ENCODE measurements around the gene CAMK1G.

CAMK1G gene

DNA sequence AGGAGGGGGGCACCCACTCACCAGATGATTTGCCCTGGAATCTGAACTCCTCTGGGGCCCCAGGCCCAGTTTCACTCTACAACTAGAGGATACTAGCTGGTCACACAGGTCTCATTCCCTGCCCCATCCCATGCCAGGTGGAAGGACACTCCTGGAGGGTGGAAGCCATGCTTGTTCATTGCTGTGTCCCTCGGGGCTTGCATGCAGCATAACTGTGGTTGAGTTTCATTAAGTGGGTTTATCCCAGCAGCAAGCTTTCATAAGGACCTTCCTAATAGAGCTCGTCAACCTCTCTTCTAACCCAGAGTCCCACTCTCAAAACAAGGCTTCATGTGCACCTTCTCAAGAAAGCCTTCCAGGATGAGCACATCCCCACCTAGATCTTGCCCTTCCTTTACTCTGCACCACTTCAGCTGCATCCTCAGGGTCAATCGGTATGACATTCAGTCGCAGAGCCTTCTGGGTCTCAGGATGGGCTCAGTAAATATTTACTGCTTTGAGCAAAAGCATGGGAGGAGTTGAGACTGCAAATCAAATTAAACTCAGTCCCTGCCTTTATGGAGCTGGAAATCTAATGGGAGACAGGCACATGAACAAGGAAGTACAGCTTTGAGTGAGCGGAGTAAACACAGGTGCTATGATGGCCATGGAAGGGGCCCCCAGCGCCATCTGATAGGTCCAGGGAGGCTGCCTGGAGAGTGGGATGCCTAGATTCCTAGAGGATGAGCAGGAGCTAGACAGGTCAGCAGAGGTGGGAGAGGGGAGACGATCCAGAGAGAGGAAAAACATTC lies 36.4 kb downstream of the CAMK1G start:
- H3K27me3 Mint-ChIP-seq: peaks cover 7% of the 10 kb centered on the region
- H3K36me3 Mint-ChIP-seq (ENCODE audit: insufficient read depth): peaks cover 2% of the 10 kb centered on the region
- H3K4me3 Mint-ChIP-seq: no peak overlapping the region
- no peak overlapping the region for H3K27ac Mint-ChIP-seq (ENCODE audit: low read depth)
- DNase-seq (ENCODE audit: low spot score in 2 of 2): no peak
- ATAC-seq (replicated peaks; ENCODE audit: extremely low read depth, poor library complexity, severe bottlenecking): no peak
- H3K9me3 Mint-ChIP-seq: no peaks in the 10 kb centered on the region
- peaks cover 9% of the 10 kb centered on the region for H3K4me1 Mint-ChIP-seq

GRCh38 chr1:209620487-209620884 lies 37.0 kb downstream of the CAMK1G start:
- Mint-ChIP-seq H3K36me3 (ENCODE audit: insufficient read depth) (peaks cover 2% of the 10 kb centered on the region), H3K4me3 (no peak overlapping the region), H3K27me3 (peaks cover 7% of the 10 kb centered on the region), H3K4me1 (peaks cover 9% of the 10 kb centered on the region), H3K9me3 (no peaks in the 10 kb centered on the region), H3K27ac (ENCODE audit: low read depth) (no peak overlapping the region)
- DNase-seq (ENCODE audit: low spot score in 2 of 2) (no peak), ATAC-seq (replicated peaks; ENCODE audit: extremely low read depth, poor library complexity, severe bottlenecking) (no peak)

DNA sequence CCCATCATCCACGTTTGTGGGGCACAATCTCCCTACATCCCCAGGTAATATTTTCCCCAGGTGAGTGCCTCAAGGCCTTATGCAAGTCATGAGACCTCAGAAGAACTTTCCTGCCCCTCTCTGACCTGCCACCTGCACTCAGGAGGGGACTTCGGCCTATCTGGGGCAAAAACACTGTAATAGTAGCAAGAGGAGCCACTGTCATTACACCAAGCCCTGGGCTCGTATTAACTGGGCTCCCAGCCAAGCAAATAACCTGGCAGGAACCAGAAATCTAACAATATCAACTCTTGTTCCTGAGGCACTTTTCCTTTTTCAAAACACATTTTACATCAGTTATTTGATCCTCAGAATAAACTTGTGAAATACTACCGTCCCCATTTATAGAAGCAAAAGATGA lies 37.8 kb downstream of the CAMK1G start:
- H3K4me1 Mint-ChIP-seq: peaks cover 9% of the 10 kb centered on the region
- H3K9me3 Mint-ChIP-seq: no peaks in the 10 kb centered on the region
- DNase-seq (ENCODE audit: low spot score in 2 of 2) (no peak), ATAC-seq (replicated peaks; ENCODE audit: extremely low read depth, poor library complexity, severe bottlenecking) (no peak)
- H3K27ac Mint-ChIP-seq (ENCODE audit: low read depth): no peak overlapping the region
- peaks cover 2% of the 10 kb centered on the region for H3K36me3 Mint-ChIP-seq (ENCODE audit: insufficient read depth)
- H3K4me3 Mint-ChIP-seq: no peak overlapping the region
- H3K27me3 Mint-ChIP-seq: peaks cover 5% of the 10 kb centered on the region

- ATAC-seq (replicated peaks; ENCODE audit: extremely low read depth, poor library complexity, severe bottlenecking) (no peak), DNase-seq (ENCODE audit: low spot score in 2 of 2) (no peak)
- peaks cover 2% of the 10 kb centered on the region for H3K36me3 Mint-ChIP-seq (ENCODE audit: insufficient read depth)
- no peak overlapping the region for H3K27ac Mint-ChIP-seq (ENCODE audit: low read depth)
- no peaks in the 10 kb centered on the region for H3K9me3 Mint-ChIP-seq
- H3K4me3 Mint-ChIP-seq: no peak overlapping the region
- no peaks in the 10 kb centered on the region for H3K27me3 Mint-ChIP-seq
- peaks cover 9% of the 10 kb centered on the region for H3K4me1 Mint-ChIP-seq
Observed at GRCh38 chr1:209621741-209622655, 38.5 kb downstream of the CAMK1G start.

DNA sequence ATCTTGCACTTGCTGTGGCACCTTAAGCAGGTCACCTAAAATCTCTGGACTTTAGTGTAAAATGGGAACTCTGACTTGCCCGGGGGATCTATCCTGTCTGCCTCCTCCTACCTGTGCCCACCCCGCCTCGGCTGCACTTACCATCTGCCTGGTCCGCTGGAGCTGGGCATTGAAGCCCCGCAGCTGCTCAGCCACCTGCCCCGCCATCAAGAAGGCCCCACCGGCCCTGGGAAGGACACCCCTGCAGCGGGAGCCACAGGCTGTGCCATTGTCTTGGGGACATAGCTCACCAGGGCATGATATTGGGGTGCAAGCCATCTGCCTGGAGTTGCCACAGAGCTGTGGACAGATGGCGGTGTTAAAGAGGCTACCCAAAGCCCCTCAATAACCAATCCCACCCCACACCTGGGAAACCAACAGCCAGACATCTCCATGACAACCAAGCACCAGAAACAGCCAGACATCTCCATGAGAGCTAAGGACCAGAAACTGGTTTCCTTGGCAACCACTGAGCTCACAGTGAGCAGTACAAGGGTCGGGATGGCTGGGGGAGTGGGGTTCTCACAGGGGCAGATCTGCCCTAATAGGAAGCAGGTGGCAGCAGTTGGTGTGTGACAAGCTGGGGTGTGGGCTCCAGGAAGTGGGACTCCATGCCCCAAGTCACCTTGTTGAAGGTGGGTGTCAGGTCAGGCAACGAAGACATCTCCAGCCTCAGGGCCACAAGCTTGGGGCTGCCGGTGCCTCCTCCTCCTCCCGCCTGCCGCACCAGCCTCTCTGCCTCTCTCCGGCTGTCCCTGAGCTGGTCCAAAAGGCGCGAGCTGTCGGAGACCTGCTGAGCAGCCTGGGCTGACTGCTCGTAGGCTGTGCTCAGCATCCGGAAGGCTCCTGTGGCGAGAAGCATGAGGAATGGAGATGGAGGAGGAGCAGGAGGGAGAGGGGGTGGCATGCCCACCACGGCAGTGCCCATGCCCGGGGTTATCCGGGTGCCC lies 39.6 kb downstream of the CAMK1G start:
- no peak overlapping the region for H3K27ac Mint-ChIP-seq (ENCODE audit: low read depth)
- H3K36me3 Mint-ChIP-seq (ENCODE audit: insufficient read depth): peaks cover 2% of the 10 kb centered on the region
- H3K4me3 Mint-ChIP-seq: no peak overlapping the region
- H3K4me1 Mint-ChIP-seq: peaks cover 9% of the 10 kb centered on the region
- no peaks in the 10 kb centered on the region for H3K9me3 Mint-ChIP-seq
- no peaks in the 10 kb centered on the region for H3K27me3 Mint-ChIP-seq
- no peak for ATAC-seq (replicated peaks; ENCODE audit: extremely low read depth, poor library complexity, severe bottlenecking)
- DNase-seq (ENCODE audit: low spot score in 2 of 2): no peak

- Mint-ChIP-seq H3K4me1 (no peaks in the 10 kb centered on the region), H3K9me3 (no peaks in the 10 kb centered on the region), H3K36me3 (ENCODE audit: insufficient read depth) (peaks cover 2% of the 10 kb centered on the region), H3K4me3 (no peak overlapping the region), H3K27me3 (no peaks in the 10 kb centered on the region), H3K27ac (ENCODE audit: low read depth) (no peak overlapping the region)
- no peak for DNase-seq (ENCODE audit: low spot score in 2 of 2)
- no peak for ATAC-seq (replicated peaks; ENCODE audit: extremely low read depth, poor library complexity, severe bottlenecking)
Observed at GRCh38 chr1:209624558-209625549, 41.3 kb downstream of the CAMK1G start.

- Mint-ChIP-seq H3K9me3 (no peaks in the 10 kb centered on the region), H3K27ac (ENCODE audit: low read depth) (no peak overlapping the region), H3K36me3 (ENCODE audit: insufficient read depth) (peaks cover 2% of the 10 kb centered on the region), H3K27me3 (no peaks in the 10 kb centered on the region), H3K4me3 (no peak overlapping the region), H3K4me1 (no peaks in the 10 kb centered on the region)
- no peak for DNase-seq (ENCODE audit: low spot score in 2 of 2)
- ATAC-seq (replicated peaks; ENCODE audit: extremely low read depth, poor library complexity, severe bottlenecking): no peak
Observed at GRCh38 chr1:209625791-209626285, 42.3 kb downstream of the CAMK1G start.

DNA sequence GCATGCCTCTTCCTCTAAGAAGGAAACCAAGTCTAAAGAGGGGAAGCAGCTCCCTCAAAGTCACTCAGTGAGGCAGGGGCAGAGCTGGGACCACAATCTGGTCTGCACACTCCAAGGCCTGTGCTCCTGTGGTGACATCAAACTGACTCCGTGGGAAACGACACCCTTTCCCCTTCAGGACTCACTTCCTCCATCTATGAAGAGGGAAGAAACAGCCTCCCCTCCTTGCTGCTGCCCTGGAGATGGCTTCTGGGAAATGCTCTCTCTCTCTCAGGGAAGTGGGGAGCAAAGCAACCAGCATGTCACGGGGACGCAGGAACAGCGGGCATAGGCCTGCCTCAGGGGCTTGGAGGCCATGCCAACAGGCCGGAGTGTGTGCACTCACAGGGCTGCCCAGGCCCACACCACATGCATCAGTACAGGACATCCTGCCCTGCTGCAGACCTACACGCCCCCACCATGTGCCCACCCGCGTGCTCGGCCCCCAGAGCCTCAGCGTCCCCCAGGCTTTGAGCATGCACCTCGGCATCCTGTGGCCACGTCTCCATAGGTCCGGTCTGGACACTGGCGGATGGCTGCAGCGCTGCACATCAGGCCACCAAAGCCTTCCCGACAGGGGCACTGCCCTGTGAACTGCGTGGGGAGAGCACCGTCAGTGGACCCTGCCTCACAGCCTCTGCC lies 43.0 kb downstream of the CAMK1G start:
- no peaks in the 10 kb centered on the region for H3K9me3 Mint-ChIP-seq
- H3K27ac Mint-ChIP-seq (ENCODE audit: low read depth): no peak overlapping the region
- ATAC-seq (replicated peaks; ENCODE audit: extremely low read depth, poor library complexity, severe bottlenecking) (peak; percentile 31), DNase-seq (ENCODE audit: low spot score in 2 of 2) (no peak)
- peaks cover 2% of the 10 kb centered on the region for H3K36me3 Mint-ChIP-seq (ENCODE audit: insufficient read depth)
- no peaks in the 10 kb centered on the region for H3K27me3 Mint-ChIP-seq
- no peak overlapping the region for H3K4me3 Mint-ChIP-seq
- no peaks in the 10 kb centered on the region for H3K4me1 Mint-ChIP-seq

- ATAC-seq (replicated peaks; ENCODE audit: extremely low read depth, poor library complexity, severe bottlenecking) (peak; percentile 38), DNase-seq (ENCODE audit: low spot score in 2 of 2) (no peak)
- H3K4me3 Mint-ChIP-seq: no peak overlapping the region
- no peaks in the 10 kb centered on the region for H3K4me1 Mint-ChIP-seq
- no peaks in the 10 kb centered on the region for H3K36me3 Mint-ChIP-seq (ENCODE audit: insufficient read depth)
- H3K27me3 Mint-ChIP-seq: no peaks in the 10 kb centered on the region
- no peaks in the 10 kb centered on the region for H3K9me3 Mint-ChIP-seq
- H3K27ac Mint-ChIP-seq (ENCODE audit: low read depth): no peak overlapping the region
Observed at GRCh38 chr1:209627027-209627731, 43.7 kb downstream of the CAMK1G start.

- Mint-ChIP-seq H3K9me3 (no peaks in the 10 kb centered on the region), H3K4me3 (no peak overlapping the region), H3K36me3 (ENCODE audit: insufficient read depth) (no peaks in the 10 kb centered on the region), H3K27ac (ENCODE audit: low read depth) (no peak overlapping the region), H3K4me1 (no peaks in the 10 kb centered on the region), H3K27me3 (no peaks in the 10 kb centered on the region)
- DNase-seq (ENCODE audit: low spot score in 2 of 2) (peak; percentile 47 to 63), ATAC-seq (replicated peaks; ENCODE audit: extremely low read depth, poor library complexity, severe bottlenecking) (peak; percentile 45)
Observed at GRCh38 chr1:209627732-209628196, 44.2 kb downstream of the CAMK1G start.

Data from central memory CD8-positive, alpha-beta T cell (primary cell).